ENCODE data around the gene NPAS3.

Gene NPAS3

GRCh38 chr14:33249233-33249820, 310.6 kb downstream of the NPAS3 start:
- DNase-seq (ENCODE audit: low read depth in 2 of 3, low spot score in 1 of 3): no peak

GRCh38 chr14:33250963-33251362, 312.3 kb downstream of the NPAS3 start:
- DNase-seq (ENCODE audit: low read depth in 2 of 3, low spot score in 1 of 3): no peak

- DNase-seq (ENCODE audit: low read depth in 2 of 3, low spot score in 1 of 3): no peak
Observed at GRCh38 chr14:33254342-33254741, 315.7 kb downstream of the NPAS3 start.

- no peak for DNase-seq (ENCODE audit: low read depth in 2 of 3, low spot score in 1 of 3)
Observed at GRCh38 chr14:33254861-33255395, 316.2 kb downstream of the NPAS3 start.

- DNase-seq (ENCODE audit: low read depth in 2 of 3, low spot score in 1 of 3): no peak
Observed at GRCh38 chr14:33257796-33258195, 319.1 kb downstream of the NPAS3 start.

GRCh38 chr14:33259764-33260163, 321.1 kb downstream of the NPAS3 start:
- DNase-seq (ENCODE audit: low read depth in 2 of 3, low spot score in 1 of 3): no peak

- DNase-seq (ENCODE audit: low read depth in 2 of 3, low spot score in 1 of 3): no peak
Observed at GRCh38 chr14:33271216-33271615, 332.5 kb downstream of the NPAS3 start.

- no peak for DNase-seq (ENCODE audit: low read depth in 2 of 3, low spot score in 1 of 3)
Observed at GRCh38 chr14:33271891-33272290, 333.2 kb downstream of the NPAS3 start.

GRCh38 chr14:33273978-33274377, 335.3 kb downstream of the NPAS3 start:
- DNase-seq (ENCODE audit: low read depth in 2 of 3, low spot score in 1 of 3): no peak

- DNase-seq (ENCODE audit: low read depth in 2 of 3, low spot score in 1 of 3): no peak
Observed at GRCh38 chr14:33275879-33276278, 337.2 kb downstream of the NPAS3 start.

- DNase-seq (ENCODE audit: low read depth in 2 of 3, low spot score in 1 of 3): no peak
Observed at GRCh38 chr14:33279865-33280264, 341.2 kb downstream of the NPAS3 start.

- DNase-seq (ENCODE audit: low read depth in 2 of 3, low spot score in 1 of 3): no peak
Observed at GRCh38 chr14:33280646-33281045, 342.0 kb downstream of the NPAS3 start.

GRCh38 chr14:33282331-33283230, 343.9 kb downstream of the NPAS3 start:
- DNase-seq (ENCODE audit: low read depth in 2 of 3, low spot score in 1 of 3): no peak

- no peak for DNase-seq (ENCODE audit: low read depth in 2 of 3, low spot score in 1 of 3)
Observed at GRCh38 chr14:33285902-33286700, 347.4 kb downstream of the NPAS3 start.

- no peak for DNase-seq (ENCODE audit: low read depth in 2 of 3, low spot score in 1 of 3)
Observed at GRCh38 chr14:33287189-33287588, 348.5 kb downstream of the NPAS3 start.

GRCh38 chr14:33290641-33291040, 352.0 kb downstream of the NPAS3 start:
- DNase-seq (ENCODE audit: low read depth in 2 of 3, low spot score in 1 of 3): no peak

- DNase-seq (ENCODE audit: low read depth in 2 of 3, low spot score in 1 of 3): no peak
Observed at GRCh38 chr14:33291529-33292104, 352.9 kb downstream of the NPAS3 start.

GRCh38 chr14:33294419-33294818, 355.7 kb downstream of the NPAS3 start:
- DNase-seq (ENCODE audit: low read depth in 2 of 3, low spot score in 1 of 3): no peak

- DNase-seq (ENCODE audit: low read depth in 2 of 3, low spot score in 1 of 3): no peak
Observed at GRCh38 chr14:33297565-33297964, 358.9 kb downstream of the NPAS3 start.

- no peak for DNase-seq (ENCODE audit: low read depth in 2 of 3, low spot score in 1 of 3)
Observed at GRCh38 chr14:33307691-33308251, 369.1 kb downstream of the NPAS3 start.

- DNase-seq (ENCODE audit: low read depth in 2 of 3, low spot score in 1 of 3): no peak
Observed at GRCh38 chr14:33309106-33309505, 370.4 kb downstream of the NPAS3 start.
